Activated naive CD4-positive, alpha-beta T cell treated with Interleukin-2 at 50 U/mL for 16 hours (primary cell): Measurements from ENCODE around the gene ATAD2B.
"Not testable (repeated sequence)": the region's sequence is repeated elsewhere in the genome, so short reads cannot be mapped to it uniquely, and the experiment has no call there.

Experiments
- DNase-seq: peaks from one replicate; pipeline ENCODE4 v3.0.0-alpha.2; 2020

ATAD2B gene

DNA sequence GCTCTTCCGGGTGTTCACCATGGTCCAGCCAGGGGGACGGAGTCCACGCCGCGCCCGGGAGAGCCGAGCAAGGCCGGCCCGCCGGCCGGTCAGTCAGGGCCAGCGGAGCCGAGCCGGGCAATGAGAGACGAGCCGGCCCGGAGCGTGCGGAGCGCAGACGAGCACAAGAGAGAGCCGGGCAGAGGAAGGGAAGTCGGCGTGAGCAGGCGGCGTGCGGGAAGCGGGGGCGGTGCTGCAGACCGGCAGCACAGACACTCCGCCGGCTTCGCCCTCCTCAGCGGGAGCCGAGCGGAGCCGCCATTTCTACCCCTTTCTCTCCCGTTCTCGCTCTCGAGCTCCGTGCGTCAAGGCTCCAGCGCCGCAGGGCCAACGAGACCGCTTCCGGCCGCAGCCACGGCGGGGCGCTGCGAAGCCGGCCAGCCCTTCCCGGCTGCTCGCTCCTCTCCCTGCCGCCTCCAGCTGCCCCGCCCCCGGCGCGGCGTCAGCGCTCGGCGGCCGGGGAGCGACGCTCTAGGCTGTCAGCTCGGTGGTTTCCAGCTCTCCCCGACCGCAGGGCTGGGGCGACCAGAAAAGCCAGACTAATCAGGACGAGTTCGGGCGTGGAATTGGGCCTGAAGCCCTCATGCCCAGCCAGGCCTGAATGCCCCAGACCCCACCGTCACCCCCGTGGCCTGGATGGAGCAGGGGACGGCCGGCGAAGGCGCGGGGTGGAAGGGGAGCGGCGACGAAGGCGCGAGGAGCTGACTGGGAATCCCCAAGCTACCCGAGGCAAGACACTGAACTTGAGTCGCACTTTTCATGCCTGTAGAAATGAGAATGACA, at the start of gene ATAD2B:
Gene ATAD2B (minus strand): TSS at position 374 of the 822 bp plus-strand sequence. CDS start 353 bp downstream, at position 21.
- peak; percentile 95 for DNase-seq

GRCh38 chr2:23967846-23968245, 40.9 kb upstream of the ATAD2B start:
- DNase-seq: no peak

GRCh38 chr2:23954325-23955014, 27.5 kb upstream of the ATAD2B start:
- no peak for DNase-seq

DNA sequence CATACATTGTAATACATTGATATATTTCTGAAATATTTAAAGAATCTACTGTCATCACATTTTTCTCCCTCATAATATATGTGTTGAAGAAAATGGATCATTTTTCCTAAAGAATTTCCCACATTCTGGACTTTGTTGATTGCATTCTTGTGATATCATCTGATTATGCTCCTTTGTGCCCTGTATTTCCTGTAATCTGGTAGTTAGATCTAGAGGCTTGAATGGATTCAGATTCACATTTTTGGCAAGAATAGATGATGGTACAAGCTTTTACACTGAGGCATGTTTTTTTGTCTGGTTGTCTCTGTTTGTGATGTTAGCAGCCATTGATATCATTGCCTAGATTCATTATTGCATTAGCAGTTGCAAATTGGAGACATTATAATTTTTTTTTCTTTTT, 26.7 kb upstream of the ATAD2B start:
- DNase-seq: no peak

GRCh38 chr2:23952558-23952957, 25.6 kb upstream of the ATAD2B start:
- not testable (repeated sequence) for DNase-seq

DNA sequence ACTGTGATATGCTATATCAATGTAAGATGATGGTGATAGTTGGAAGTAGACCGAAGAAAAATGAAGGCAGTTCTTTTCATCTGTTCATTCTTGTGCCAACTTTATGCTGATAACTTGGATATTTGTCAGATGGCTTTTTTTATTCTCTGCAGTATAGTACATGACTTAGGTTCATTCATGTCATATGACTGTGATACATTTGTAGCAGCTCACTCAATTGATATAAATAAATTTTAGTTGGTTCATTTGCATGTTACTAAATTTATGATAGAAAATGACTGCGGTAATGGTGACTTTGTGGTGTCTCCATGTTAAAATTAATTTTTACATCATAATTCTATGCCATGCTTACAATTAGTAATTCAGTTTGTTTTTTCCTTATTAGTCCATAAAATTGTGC, 20.4 kb upstream of the ATAD2B start:
- no peak for DNase-seq

DNA sequence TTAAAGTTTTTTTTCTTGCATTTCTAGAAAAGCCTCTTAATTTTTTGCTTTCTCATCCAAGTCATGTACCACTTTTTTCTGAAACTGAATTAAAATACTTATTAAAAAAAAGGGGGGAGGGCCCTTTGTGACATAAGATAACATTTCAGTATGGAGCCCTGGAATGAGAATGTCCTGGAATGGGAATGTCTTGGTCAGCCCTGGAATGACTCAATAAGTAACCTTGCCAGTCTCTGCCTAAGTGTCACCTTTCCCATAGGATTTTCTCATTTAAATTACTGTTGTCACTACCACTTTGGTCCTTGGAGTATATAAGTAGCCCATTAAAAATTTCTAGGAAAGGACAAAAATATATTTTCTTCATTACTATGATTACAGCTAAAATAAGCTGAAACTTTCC, 18.1 kb upstream of the ATAD2B start:
- no peak for DNase-seq

- DNase-seq: no peak
Measured at GRCh38 chr2:23944527-23944926, 17.6 kb upstream of the ATAD2B start.

DNA sequence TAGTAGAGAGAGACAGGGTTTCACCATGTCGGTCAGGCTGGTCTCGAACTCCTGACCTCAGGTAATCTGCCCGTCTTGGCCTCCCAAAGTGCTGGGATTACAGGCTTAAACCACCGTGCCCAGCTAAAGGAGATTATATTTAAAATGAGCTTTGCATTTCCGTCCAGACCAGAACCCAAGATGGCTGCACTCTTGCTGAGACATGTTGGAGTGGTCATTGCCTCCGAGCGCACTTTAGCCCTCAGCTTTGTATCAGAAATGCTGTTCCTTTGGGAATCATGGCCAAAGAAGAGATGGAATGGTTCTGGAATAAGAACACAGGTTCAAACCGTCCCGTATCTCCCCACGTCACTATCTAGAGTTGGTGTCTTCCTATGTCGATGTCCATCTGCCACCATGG, 16.7 kb upstream of the ATAD2B start:
- DNase-seq: no peak

GRCh38 chr2:23941644-23942043, 14.7 kb upstream of the ATAD2B start:
- no peak for DNase-seq

GRCh38 chr2:23940718-23941620, 14.0 kb upstream of the ATAD2B start:
- DNase-seq: peak; percentile 53

DNA sequence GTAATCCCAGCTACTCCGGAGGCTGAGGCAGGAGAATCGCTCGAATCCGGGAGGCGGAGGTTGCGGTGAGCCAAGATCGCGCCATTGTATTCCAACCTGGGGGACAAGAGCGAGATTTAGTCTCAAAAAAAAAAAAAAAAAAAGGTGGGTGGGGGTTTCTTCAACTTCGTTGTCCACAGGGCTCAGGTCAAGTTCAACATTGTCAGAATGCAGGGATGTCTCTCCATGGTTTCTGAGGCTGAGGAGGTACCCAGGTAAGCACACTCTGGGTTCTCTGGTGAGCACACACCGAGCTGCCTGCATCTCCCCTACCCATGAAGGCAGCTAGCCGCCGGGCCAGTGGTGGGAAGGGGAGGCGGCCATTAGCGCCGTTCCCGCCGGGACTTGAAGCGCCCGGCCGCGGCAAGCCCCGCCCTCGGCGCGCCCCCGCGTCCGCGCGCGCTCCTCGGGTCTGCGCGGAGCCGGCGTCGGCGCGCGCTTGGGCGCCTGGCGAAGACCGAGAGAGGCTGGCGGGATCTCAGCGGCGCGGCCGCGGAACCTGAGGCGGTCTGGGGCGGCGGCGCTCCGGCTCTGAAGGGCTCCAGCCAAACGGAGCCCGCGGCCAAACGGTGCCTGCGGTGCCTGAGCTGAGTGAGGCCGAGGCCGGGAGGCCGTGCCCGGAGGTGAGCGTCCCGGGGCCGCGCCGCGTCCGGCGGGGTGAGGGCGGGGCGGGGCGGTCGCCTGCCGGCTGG, 13.2 kb upstream of the ATAD2B start, which contains the start of gene UBXN2A:
Gene UBXN2A (plus strand): TSS at position 477 of the 731 bp plus-strand sequence. CDS start 17,852 bp downstream, outside the sequence.
- DNase-seq: peak; percentile 78

DNA sequence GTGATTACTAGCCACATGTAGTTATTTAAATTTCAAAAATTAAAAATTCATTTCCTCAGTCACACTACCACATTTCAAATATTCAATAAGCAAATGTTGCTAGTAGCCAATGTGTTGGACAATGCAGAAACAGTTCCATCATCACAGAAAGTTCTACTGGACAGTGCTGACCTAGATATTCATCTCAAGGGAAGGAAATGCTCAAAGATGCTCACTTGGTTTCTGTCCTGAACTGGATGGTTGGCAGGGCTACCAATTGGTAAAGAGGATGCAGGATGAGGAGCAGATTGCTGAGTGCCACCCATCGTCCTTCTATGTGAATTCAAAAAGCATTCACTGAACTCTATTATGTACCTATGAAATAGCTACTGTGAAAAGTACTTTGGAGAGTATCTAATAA, 7.3 kb upstream of the ATAD2B start:
- DNase-seq: no peak

DNA sequence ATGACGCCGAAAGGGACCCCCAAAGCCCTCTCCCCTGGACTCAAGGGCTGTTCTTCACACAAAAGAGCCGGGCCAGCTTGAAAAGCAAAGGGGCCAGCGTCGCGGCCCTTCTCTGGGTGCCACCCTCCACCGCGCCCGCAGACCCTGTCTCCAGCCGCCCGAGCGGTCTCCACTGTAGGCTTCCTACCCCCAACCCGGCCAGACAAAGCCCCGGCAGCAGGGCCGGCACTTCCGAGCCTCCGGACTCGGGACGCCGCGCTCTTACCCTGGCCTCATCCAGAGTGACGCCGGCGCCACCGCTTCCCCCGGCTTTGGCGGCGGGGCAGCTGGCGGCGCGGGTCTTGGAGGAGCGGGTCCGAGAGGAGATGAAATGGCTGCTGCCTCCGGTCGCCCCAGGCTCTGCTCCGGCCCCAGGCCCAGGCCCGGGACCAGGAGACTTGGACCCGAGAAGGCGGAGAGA, 603 bp downstream of the ATAD2B start:
- peak; percentile 29 for DNase-seq

- DNase-seq: peak; percentile 58
Measured at GRCh38 chr2:23925702-23926289, 1.1 kb downstream of the ATAD2B start.

- DNase-seq: no peak
Measured at GRCh38 chr2:23924589-23925359, 2.1 kb downstream of the ATAD2B start.

- DNase-seq: no peak
Measured at GRCh38 chr2:23918837-23919489, 8.0 kb downstream of the ATAD2B start.

DNA sequence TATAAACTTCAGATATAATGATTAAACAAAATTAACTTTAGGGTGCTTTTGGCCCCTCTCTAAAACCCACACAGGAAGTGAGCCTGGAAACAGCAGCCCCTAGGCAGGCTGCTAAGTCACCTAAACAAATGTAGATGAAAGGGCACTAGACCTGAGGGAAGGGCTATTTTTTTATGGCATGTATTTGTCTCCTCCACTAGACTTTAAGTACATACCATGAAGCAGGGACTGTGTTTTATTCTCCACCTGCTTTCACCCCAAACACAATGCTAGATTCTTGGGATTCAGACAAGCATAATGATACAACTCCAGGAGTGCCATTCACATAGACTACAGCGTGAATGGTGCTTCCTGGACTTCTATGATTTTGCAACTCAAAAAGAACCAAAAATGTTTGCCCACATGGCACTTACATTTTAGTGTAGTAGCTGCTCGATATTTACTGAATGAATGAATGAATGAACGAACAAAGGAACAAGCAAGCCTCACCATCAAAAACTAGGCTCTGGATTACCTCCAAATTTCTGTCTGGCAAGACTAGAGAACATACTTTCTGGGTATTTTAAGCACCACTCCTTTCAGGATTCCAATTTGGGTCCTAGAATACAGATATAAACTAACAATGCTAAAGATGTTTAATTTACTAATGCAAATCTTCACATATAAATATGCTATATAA, 10.1 kb downstream of the ATAD2B start:
- DNase-seq: no peak

- DNase-seq: no peak
Measured at GRCh38 chr2:23915327-23915726, 11.6 kb downstream of the ATAD2B start.

DNA sequence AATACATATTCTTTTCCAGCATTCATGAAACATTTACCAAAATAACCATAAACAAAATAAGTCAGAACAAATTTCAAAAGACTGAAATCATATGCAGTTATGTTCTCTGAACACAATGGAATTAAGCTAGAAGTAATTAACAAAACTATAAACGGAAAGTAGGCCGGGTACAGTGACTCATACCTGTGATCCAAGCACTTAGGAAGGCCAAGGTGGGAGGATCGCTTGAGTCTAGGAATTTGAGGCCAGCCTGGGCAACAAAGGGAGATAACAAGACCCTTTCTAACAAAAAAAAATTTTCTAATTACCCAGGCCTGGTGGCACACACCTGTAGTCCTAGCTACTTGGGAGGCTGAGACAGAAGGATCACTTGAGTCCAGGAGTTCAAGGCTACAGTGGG, 14.9 kb downstream of the ATAD2B start:
- no peak for DNase-seq
